ENCODE measurements around the gene METRN. TPM values are rescaled to one million over a fixed set of nuclear protein-coding genes. Genes with fewer than 3 reads are reported as not detected.

The METRN gene
- total RNA-seq, 6 experiments from 2014 or later: 14.0 to 43.7 (median 26.2) TPM

DNA sequence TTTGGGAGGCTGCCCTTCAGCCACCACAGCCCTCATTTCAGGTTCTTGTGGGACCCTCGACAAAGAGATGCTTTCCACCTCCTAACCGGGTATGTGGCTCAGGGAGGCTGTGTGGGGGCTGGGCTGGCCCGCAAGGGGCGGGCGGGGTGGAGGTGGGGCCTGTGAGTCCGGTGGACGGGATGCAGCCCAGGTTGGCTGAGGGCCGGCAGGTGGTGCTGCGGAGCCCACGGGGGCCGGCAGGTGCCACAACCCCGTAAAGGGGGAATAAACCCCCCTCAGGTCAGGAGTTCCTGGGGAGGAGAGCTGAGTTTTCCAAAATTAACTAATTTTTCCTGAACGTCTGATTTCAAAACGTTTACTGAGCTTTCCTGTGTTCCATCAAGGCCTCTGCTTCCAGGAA is 30.8 kb downstream of the METRN start:
- DNase-seq (no peak), ATAC-seq (peak in 2 of 4 donors; percentile 16 to 32)
- Histone ChIP-seq H3K36me3 (no peaks in the 10 kb centered on the region), H3K9me3 (no peaks in the 10 kb centered on the region), H3K4me3 (no peak overlapping the region), H3K27me3 (no peaks in the 10 kb centered on the region), H3K27ac (no peak overlapping the region), H3K4me1 (no peaks in the 10 kb centered on the region)
- 4% methylated on average over 8 of the region's 14 CpGs for WGBS (ENCODE audit: insufficient coverage, low coverage, low lambda C conversion rate, missing lambda C conversion rate)
- TF ChIP-seq, protein P1, sequence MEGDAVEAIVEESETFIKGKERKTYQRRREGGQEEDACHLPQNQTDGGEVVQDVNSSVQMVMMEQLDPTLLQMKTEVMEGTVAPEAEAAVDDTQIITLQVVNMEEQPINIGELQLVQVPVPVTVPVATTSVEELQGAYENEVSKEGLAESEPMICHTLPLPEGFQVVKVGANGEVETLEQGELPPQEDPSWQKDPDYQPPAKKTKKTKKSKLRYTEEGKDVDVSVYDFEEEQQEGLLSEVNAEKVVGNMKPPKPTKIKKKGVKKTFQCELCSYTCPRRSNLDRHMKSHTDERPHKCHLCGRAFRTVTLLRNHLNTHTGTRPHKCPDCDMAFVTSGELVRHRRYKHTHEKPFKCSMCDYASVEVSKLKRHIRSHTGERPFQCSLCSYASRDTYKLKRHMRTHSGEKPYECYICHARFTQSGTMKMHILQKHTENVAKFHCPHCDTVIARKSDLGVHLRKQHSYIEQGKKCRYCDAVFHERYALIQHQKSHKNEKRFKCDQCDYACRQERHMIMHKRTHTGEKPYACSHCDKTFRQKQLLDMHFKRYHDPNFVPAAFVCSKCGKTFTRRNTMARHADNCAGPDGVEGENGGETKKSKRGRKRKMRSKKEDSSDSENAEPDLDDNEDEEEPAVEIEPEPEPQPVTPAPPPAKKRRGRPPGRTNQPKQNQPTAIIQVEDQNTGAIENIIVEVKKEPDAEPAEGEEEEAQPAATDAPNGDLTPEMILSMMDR (IDR thresholded peaks at IDR 0.05): peak in 3 of 4 donors; percentile 14 to 24 (median 22)
- TF ChIP-seq POLR2A (IDR thresholded peaks at IDR 0.05): no peak
- intact Hi-C loops (cut with DNase I): no loop called here

- Histone ChIP-seq H3K27me3 (no peaks in the 10 kb centered on the region), H3K27ac (no peak overlapping the region), H3K4me1 (no peaks in the 10 kb centered on the region), H3K36me3 (no peaks in the 10 kb centered on the region), H3K4me3 (no peak overlapping the region), H3K9me3 (no peaks in the 10 kb centered on the region)
- TF ChIP-seq, protein P1 (IDR thresholded peaks at IDR 0.05): no peak
- TF ChIP-seq POLR2A (IDR thresholded peaks at IDR 0.05): no peak
- intact Hi-C loops (cut with DNase I): no loop called here
- no peak for ATAC-seq
- no peak for DNase-seq
- WGBS (ENCODE audit: insufficient coverage, low coverage, low lambda C conversion rate, missing lambda C conversion rate): no CpG with 5 or more reads among the region's 13 CpGs
These were observed 31.7 kb downstream of the METRN start for GRCh38 chr16:746637-747036.

- intact Hi-C loops (cut with DNase I): no loop called here
- H3K9me3 ChIP-seq: no peaks in the 10 kb centered on the region
- no peak overlapping the region for H3K4me3 ChIP-seq
- ATAC-seq: no peak
- no peak overlapping the region for H3K27ac ChIP-seq
- no peak for DNase-seq
- WGBS (ENCODE audit: insufficient coverage, low coverage, low lambda C conversion rate, missing lambda C conversion rate): 77% methylated on average over 10 of the region's 39 CpGs
- no peaks in the 10 kb centered on the region for H3K4me1 ChIP-seq
- no peaks in the 10 kb centered on the region for H3K36me3 ChIP-seq
- no peak for TF ChIP-seq POLR2A (IDR thresholded peaks at IDR 0.05)
- TF ChIP-seq, protein P1 (IDR thresholded peaks at IDR 0.05): no peak
- no peaks in the 10 kb centered on the region for H3K27me3 ChIP-seq
These were observed 33.2 kb downstream of the METRN start for GRCh38 chr16:747978-748746.

GRCh38 chr16:749010-749409 is 34.1 kb downstream of the METRN start:
- TF ChIP-seq, protein P1 (IDR thresholded peaks at IDR 0.05): no peak
- TF ChIP-seq POLR2A (IDR thresholded peaks at IDR 0.05): no peak
- H3K9me3 ChIP-seq: no peaks in the 10 kb centered on the region
- no peaks in the 10 kb centered on the region for H3K27me3 ChIP-seq
- no peak for DNase-seq
- no peaks in the 10 kb centered on the region for H3K36me3 ChIP-seq
- WGBS (ENCODE audit: insufficient coverage, low coverage, low lambda C conversion rate, missing lambda C conversion rate): 69% methylated on average over 6 of the region's 6 CpGs
- H3K4me1 ChIP-seq: no peaks in the 10 kb centered on the region
- no peak for ATAC-seq
- intact Hi-C loops (cut with DNase I): no loop called here
- no peak overlapping the region for H3K27ac ChIP-seq
- no peak overlapping the region for H3K4me3 ChIP-seq
